Activated gamma-delta T cell treated with anti-CD3 and anti-CD28 coated beads, Interleukin-2, amount 50 U/mL, for 16 hours (primary cell): ENCODE results near the gene NES.
A peak's percentile ranks its signal among the peaks of the same experiment; 100 is the strongest.

Source experiments
- DNase-seq: peaks from one replicate; pipeline ENCODE4 v3.0.0-alpha.2; 2020; ENCODE audit warnings: low read depth

NES gene

DNA sequence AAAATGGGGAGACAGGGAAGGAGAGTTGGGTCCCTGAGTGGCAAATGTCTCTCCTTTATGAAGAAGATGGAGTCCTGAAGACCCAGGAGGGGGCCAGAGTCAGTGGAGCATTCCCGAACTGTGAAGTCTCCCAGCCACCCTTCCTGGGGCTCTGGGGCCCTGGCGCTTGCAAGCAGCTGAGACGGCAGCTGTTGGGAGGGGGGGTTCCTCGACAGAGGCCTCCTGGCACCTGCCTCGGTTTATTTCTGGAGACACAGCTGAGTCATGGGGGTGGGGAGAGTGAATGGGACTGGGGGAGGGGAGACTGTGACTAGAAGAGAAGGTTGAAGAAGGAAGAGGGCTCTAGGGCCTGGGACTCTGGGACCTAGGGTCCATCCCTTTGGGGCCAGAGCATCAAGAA, 14.0 kb downstream of the NES start:
- no peak for DNase-seq

DNA sequence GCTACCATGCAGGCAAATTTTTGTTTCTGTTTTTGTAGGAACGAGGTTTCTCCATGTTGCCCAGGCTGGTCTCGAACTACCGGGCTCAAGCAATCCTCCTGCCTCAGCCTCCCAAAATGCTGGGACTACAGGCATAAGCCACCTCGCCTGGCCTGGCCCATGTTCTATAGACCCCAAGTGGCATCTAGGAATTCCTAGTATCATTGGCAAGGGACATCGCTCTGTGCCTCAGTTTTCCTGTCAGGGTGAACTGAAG, 14.5 kb downstream of the NES start:
- DNase-seq = no peak

DNA sequence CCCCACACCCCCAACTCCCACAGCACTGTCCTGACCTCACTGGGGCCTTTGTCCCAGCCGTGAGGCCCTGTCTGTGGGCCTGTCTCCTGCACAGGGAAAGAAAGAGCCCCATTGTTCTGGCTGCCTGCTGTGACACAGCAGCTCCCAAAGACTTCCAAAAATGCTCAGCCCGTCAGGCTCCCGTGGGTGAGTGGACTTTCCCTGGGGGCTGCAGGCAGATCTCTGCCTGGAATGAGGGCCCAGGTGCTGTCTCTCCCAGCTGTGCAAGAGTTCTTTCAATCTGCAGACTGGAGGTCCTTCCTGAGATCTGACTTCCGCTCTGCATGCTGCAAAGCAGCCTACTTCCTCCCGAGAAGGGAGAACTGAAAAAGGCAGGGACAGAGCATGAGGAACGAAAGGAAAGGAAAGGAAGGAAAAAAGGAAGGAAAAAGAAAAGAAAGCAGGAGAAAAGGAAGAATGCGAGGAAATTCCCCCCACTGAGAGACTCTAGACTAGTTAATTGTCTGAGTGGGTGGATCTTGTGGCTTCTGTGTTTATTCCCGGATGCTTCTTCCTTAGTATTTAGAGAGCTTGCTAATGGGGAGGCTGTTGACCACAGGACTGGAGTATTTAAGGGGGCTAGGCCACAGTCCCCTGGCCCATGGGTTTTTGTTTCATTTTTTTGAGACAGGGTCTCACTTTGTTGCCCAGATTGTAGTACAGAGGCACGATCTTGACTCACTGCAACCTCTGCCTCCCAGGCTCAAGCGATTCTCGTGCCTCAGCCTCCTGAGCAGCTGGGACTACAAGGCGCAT, 15.0 kb downstream of the NES start:
- DNase-seq = no peak

DNA sequence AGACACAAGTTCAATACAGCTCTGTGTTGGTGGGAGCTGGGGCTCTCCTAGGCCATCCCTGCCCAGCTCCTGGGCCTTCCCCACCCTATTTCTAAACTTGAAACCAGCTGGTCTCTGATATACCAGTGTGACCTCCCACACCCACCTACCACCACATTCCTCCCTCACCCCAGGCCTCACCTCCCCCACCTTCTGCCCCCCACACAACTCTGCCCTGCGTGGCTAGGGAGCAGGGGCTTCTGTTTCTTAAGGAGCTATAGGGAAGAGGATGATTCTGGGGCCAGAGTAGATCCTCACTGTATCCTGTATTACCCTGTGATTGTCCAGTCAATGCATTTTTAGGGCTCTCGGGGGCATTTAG, 16.5 kb downstream of the NES start:
- no peak for DNase-seq

DNA sequence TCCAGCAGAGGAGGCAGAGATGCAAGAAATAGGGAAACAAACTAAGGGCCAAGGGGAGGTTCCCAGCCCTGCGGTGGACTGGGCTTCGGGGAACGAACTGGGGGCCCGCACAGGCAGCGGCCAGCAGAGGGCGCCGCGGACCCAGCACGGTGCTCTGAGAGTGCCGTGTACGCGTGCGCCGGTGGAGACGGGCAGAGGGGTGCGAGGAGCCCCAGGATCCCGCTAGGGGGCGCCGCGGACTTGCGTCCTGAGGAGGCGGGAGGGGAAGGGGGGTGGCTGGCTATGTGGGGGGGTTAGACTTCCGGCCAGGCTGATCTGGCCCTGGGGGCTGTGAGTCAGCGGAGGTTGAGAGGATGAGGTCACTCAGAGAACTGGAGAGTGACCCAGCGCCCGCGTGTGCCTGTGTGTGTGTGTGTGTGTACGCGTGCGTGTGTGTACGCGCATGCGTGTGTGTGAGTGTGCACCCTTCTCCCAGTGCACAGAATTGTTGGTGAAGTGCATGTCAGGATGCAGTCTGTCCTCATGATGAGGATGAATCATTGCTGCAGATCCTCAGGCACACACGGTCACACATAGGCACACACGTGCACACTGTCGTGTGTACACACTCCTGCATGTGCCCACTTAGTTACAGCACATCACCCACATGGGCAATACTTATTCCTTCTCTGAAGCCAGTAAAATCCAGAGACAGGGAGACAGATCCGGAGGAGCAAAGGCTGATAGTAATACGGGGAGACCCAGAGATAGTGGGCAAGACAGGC, 17.0 kb downstream of the NES start:
- peak; percentile 85 for DNase-seq

DNA sequence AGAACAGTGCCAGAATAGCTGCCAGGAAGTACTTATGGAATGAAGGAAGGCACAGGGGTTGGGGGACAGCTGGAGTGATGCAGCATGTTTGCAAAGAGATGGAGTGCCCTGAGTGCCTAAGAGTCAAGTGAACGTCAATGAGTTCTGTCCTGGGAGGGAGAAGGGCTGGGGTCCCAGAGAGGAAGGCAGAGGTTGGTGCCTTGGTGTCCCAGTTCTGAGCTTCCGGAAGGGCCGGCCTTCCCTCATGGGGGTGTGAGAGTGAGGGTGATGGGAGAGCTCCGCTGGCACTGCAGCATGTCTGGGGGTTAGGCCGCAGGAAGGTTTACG, 17.6 kb downstream of the NES start:
- no peak for DNase-seq

DNA sequence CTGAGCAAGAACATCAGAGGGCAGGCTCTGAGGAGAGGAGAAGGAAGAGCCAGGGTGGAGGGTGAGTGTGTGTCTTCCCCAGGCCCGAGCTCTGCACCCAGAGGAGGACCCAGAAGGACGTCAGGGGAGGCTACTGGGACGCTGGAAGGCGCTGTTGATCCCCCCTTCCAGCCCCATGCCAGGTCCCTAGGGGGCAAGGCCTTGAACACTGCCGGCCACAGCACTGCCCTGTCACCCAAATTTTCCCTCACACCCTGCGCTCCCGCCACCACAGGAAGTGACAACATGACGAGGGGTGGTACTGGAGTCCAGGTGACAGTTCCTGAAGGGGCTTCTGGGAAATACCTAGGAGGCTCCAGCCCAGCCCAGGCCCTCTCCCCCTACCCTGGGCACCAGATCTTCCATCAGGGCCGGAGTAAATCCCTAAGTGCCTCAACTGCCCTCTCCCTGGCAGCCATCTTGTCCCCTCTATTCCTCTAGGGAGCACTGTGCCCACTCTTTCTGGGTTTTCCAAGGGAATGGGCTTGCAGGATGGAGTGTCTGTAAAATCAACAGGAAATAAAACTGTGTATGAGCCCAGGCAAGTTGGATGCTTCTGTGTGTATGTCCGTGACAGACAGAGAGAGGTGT, 18.1 kb downstream of the NES start:
- DNase-seq = no peak

DNA sequence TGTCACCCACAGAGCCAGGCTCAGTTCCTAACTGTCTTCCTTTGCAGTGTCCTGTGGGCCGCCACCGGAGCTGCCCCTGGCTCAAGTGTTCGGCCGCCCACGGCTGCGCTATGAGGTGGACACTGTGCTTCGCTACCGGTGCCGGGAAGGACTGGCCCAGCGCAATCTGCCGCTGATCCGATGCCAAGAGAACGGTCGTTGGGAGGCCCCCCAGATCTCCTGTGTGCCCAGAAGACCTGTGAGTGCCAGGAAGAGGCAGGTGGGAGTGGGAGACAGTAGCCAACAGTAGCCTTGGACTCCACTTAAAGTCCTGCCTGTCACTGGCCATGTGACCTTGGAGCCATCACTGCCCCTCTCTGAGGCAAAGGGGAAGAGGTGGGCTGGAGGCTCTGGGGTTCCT, 18.7 kb downstream of the NES start:
- no peak for DNase-seq

DNA sequence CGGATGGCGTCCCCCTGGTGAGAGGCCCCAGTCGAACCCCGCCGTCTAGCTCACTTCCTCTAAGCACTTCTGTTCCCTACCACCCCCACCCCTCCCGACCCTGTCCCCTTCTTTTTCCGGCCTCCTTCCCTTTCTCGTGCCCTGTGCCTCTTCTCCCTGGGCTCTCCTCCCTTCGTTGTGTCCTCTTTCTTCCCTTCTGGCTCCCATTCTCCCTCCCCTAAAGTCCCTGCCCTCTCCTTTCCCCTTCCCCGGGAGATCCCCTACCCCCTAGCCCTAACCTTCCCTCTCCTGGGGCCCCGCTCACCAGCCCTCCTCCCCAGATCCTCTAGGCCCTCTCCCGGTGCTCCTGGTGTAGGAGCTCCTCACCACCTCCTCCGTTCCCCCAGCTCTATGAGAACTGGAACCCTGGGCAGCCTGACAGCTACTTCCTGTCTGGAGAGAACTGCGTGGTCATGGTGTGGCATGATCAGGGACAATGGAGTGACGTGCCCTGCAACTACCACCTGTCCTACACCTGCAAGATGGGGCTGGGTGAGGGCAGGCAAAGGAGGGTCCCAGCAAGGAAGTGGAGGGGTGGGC, 19.4 kb downstream of the NES start:
- DNase-seq = no peak

DNA sequence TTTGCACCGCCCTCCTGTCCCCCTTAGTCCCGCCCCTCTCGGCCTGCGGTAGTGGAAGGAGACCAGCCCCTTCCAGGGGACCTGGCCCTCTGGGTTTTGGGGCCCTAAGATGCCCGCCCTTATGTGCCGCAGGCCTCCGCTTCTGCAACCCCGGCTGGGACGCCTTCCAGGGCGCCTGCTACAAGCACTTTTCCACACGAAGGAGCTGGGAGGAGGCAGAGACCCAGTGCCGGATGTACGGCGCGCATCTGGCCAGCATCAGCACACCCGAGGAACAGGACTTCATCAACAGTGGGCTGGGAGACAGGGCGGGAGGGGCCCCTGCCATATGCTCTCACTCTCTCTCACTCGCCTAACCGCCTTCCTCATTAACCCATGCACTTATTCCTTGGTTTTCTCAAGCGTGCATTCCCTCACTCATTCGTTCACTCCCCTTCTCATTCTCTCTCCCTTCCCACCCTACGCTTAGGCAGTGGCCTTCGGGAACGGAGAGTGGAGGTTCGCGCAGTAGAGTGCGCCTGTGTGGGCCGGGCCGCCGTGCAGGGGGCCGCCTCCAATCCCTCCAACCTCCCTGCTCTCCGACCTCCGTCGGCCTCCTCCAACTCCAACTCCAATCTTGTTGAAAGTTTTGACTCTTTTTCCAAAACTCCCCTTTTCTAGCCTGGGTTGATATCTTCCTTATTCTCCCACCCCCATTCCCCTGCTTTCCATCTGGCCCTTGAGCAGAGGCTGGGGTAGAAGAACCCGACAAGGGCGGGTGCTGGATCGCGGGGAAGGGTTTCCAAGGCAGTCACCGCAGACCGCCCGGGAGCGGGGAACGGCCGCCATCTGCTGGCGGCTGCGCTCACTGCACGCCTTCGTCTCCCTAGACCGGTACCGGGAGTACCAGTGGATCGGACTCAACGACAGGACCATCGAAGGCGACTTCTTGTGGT, 20.1 kb downstream of the NES start:
- DNase-seq = peak; percentile 60

DNA sequence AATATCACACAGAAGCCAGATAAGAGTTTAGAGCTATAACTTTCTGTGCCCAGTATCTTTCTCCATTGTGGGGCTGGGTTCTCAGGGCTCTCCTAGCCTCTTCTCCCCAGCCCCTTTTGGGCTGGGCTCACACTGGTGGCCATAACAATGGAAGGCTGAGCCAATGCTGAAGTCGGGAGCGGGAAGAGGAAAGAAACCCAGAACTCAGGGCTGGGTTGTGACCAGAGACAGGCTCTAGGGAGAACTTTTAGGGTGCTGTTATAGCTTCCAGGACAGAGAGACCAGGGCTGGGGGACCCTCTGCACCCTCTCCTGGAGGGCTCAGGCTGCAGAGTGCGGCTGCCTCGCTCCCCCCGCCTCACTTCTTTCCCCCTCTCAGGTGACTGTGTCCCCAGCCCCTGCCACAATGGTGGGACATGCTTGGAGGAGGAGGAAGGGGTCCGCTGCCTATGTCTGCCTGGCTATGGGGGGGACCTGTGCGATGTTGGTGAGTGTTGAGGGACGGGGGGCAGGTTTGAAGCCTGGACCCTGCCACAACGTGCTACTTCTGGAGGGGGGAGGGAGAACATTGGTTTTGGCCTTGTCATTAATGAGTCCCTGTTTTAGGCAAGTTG, 21.2 kb downstream of the NES start:
- no peak for DNase-seq

DNA sequence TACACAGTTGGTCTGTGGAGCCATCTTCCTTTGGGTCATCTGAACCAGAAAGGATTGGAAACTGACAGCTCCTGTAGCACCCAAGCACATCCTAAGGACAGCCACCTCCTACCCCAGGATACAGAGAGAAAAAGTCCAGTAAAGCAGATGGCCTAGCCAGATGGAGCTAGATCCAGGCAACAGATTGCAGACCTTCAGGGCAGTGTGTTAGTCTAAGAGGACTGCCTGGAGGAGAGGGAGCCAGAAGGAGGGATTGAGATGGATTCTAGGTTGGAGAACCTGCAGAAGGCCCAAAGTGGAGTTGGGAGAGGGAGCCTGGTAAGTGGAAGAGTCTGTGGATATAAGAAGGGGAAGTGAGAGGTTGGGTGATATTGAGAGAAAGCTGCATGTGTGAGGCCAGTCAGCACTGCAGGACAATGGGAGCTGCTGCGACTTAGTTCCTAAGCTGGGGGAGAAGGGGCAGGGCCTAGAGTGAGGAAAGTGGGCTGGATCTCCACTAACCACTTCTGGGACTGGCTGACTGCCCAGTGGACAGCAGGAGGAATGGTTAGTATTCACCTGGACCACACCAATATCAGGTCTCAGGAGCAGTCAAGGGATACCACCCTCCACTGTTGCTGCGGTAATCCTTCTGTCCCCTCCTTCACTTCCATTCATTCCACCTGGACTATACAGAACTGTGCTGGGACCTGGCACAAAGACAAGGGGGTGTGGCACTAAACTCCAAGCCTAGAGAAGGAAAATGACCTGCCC, 21.9 kb downstream of the NES start:
- no peak for DNase-seq

DNA sequence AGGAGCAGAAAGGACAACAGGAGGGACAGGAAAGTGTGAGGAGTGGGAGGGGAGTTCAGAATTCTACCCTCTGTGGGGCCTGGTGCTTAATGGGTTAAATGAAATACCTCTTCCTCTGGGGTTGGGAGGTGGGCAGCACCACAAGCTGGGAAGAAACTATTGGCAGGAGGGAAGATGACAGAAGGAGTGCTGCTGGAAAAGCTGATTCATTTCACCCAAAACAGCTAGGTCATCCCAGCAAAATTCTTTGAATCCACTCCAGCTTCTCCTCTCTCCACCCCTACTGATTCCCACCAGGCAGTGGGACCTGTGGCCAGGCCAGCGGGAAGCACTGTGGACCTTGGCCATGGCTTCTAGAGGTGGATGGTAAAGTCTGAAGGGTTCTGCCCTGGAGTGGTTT, 22.5 kb downstream of the NES start:
- DNase-seq = no peak

DNA sequence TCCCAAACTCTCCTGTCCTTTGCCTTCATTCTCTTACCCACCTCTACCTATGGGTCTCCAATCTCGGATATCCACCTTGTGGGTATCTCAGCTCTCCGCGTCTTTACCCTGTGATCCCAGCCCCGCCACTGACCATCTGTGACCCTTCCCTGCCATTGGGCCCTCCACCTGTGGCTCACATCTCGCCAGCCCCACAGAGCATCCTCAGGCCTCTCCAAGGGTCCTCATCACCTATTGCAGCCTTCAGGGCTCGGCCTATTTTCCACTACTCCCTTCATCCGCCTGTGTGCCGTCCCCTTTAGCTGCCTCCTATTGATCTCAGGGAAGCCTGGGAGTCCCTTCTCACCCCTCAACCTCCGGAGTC, 24.2 kb downstream of the NES start:
- no peak for DNase-seq

DNA sequence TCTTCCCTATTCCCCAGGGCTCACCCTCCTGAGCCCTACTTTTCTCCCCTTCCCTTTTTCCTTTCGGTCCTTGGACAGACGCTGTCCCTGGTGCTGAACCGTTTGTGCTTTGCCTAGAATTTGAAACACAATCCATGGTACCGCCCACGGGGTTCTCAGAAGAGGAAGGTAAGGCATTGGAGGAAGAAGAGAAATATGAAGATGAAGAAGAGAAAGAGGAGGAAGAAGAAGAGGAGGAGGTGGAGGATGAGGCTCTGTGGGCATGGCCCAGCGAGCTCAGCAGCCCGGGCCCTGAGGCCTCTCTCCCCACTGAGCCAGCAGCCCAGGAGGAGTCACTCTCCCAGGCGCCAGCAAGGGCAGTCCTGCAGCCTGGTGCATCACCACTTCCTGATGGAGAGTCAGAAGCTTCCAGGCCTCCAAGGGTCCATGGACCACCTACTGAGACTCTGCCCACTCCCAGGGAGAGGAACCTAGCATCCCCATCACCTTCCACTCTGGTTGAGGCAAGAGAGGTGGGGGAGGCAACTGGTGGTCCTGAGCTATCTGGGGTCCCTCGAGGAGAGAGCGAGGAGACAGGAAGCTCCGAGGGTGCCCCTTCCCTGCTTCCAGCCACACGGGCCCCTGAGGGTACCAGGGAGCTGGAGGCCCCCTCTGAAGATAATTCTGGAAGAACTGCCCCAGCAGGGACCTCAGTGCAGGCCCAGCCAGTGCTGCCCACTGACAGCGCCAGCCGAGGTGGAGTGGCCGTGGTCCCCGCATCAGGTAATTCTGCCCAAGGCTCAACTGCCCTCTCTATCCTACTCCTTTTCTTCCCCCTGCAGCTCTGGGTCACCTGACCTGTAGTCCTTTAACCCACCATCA, 24.8 kb downstream of the NES start:
- no peak for DNase-seq

DNA sequence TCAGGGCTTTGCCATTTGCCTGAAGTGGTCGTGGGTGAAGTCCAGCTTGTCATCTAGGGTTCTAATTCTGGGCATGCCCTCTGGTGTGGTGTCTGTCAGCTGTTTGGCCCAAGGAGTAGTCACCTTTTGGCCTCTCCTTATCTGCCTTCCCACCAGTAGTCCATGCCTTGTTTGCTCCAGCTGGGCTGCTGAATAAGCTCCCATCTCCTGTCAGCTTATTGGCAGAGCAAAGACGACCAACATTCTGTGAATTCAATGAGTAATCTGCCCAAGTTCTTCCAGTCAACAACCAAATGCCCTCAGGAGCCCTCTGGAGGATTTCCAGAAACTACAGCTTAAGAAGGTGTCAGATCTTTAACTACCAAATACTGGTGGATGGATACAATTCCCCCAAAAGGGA, 28.3 kb downstream of the NES start:
- DNase-seq = no peak

DNA sequence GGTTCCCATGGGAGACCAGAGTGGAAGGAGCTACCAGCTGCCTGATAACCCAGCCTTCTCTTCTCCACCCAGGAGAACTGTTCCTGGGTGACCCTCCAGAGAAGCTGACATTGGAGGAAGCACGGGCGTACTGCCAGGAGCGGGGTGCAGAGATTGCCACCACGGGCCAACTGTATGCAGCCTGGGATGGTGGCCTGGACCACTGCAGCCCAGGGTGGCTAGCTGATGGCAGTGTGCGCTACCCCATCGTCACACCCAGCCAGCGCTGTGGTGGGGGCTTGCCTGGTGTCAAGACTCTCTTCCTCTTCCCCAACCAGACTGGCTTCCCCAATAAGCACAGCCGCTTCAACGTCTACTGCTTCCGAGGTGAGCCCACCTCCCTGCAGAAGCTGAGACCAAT, 28.7 kb downstream of the NES start:
- no peak for DNase-seq

DNA sequence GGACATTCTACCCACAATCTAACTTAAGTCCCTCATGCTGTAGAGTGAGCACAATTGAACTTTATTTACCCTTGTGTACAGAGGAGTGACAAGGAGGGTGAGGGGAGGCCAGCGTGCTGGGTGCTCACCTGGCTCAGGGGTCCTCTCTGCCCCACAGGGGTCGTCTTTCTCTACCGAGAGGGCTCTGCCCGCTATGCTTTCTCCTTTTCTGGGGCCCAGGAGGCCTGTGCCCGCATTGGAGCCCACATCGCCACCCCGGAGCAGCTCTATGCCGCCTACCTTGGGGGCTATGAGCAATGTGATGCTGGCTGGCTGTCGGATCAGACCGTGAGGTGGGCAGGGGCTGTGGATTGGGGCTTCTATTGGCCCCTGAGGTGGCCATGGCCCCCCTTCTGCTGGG, 29.9 kb downstream of the NES start:
- no peak for DNase-seq

DNA sequence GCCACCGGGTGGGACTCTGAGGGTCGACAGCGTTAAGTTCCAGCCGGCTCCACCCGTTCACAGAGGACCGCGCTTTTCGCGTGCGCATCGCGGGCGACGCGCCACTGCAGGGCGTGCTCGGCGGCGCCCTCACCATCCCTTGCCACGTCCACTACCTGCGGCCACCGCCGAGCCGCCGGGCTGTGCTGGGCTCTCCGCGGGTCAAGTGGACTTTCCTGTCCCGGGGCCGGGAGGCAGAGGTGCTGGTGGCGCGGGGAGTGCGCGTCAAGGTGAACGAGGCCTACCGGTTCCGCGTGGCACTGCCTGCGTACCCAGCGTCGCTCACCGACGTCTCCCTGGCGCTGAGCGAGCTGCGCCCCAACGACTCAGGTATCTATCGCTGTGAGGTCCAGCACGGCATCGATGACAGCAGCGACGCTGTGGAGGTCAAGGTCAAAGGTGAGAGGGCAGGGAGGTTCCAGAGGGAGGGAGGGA, 30.4 kb downstream of the NES start:
- DNase-seq = no peak

DNA sequence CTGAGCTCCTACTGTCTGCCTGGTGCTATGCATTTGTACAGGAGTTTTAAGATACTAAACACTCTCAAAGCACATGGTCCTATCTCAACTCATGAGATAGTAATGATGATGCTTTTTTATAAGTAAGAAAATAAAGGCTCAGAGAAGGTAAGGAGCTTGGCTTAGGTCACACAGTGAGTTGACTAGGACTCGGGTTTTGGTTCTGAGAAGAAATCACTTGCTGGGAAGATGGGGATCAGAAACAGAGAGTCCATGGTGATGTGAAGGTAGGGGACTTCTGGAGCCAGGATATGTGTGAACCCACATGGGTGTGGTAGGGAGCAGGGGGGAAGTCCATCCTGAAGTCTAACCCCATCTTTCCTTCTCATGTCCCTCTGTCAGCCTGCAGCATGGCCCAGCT, 31.5 kb downstream of the NES start:
- DNase-seq = no peak
